Measurements from ENCODE around the gene COMTD1.

The COMTD1 gene

DNA sequence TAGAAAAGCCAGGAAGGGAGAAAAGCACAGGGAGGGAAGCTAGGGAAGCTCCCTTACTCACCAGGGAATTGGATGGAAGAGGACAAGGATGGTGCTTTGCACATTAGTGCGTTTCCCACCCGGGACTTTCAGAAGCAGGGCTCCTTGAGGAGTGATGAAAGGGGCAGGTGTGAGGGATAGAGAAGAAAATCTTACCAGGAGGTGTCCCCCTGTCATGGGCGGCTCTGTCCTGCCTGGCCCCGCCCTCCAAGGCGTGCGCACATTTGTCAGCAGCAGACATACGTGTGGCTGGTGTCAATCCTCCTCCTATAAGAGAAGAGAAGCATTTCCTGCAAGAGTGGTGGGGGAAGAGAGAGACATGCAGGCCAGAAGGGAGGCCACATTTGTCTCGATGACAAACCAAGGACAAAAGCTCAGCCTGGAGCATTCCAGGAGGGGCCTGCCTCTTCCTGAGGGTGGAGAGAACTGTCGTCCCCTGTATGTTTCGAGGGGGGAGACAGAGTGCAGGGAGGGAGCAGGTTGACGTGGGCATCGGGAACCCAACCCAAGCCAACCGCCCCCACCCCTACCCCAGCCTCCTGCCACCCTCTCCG lies 47.4 kb upstream of the COMTD1 start:
- POLR2A ChIA-PET = interaction anchor here (0.5 to 1.2 kb wide), 2 partner anchors 12 to 229 kb away, joined by 3 to 6 read pairs; no protein-coding TSS in a partner anchor
- Histone ChIP-seq H3K9me3 (ENCODE audit: control insufficient read depth, insufficient read depth, low read depth, low read length) (no peaks in the 10 kb centered on the region), H3K4me1 (ENCODE audit: control insufficient read depth, insufficient read depth, low read length) (no peaks in the 10 kb centered on the region; the same call in none of the 2 replicates), H3K27ac (ENCODE audit: extremely low read depth, low read depth, low read length) (peak overlapping the region; percentile 46), H3K36me3 (ENCODE audit: control insufficient read depth in 2 of 2, insufficient read depth in 1 of 2, low read length in 2 of 2) (no peaks in the 10 kb centered on the region), H3K4me3 (ENCODE audit: low read depth, low read length) (no peak overlapping the region)
- TF ChIP-seq ZNF843 (tag by site-specific recombination; IDR thresholded peaks at IDR 0.05) (no peak), ZNF707 (tag by site-specific recombination; IDR thresholded peaks at IDR 0.05) (no peak), ZFHX2 (tag by site-specific recombination; conservative IDR thresholded peaks at IDR 0.05) (0 out of 2 replicates have a peak, but pooled peaks have one; percentile 39), ZNF596 (tag by site-specific recombination; IDR thresholded peaks at IDR 0.05) (no peak), ZNF658 (tag by site-specific recombination; IDR thresholded peaks at IDR 0.05) (no peak)
- CTCF ChIA-PET = interaction anchor here (0.7 to 0.8 kb wide), 2 partner anchors 11 to 71 kb away, joined by 3 to 4 read pairs; no protein-coding TSS in a partner anchor

DNA sequence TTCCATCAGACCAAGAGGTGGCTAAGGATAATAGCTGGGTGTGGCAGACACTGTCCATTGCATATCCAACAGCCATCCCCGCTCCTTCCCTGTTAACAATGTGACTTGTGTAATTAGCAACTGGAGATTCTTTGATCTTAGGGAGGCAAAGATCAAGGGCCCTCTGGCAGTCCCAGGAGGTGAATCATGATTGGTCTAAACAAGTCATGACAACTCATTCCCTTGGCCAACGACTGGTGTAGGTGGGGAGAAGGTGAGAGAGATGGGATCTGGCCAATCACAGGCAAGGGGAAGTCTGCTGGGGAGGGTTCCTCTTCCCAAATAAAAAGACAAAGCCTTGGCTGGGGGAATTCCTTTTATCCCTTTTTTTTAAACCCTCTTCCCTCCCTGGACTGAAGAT lies 46.2 kb upstream of the COMTD1 start:
- Histone ChIP-seq H3K36me3 (ENCODE audit: control insufficient read depth in 2 of 2, insufficient read depth in 1 of 2, low read length in 2 of 2) (no peaks in the 10 kb centered on the region), H3K4me3 (ENCODE audit: low read depth, low read length) (no peak overlapping the region), H3K4me1 (ENCODE audit: control insufficient read depth, insufficient read depth, low read length) (no peaks in the 10 kb centered on the region; the same call in none of the 2 replicates), H3K9me3 (ENCODE audit: control insufficient read depth, insufficient read depth, low read depth, low read length) (no peaks in the 10 kb centered on the region), H3K27ac (ENCODE audit: extremely low read depth, low read depth, low read length) (no peak overlapping the region)
- TF ChIP-seq TCF7L2 (IDR thresholded peaks at IDR 0.05; ENCODE audit: borderline replicate concordance, low read depth, low read length) = no peak
- TF ChIP-seq, protein P1, sequence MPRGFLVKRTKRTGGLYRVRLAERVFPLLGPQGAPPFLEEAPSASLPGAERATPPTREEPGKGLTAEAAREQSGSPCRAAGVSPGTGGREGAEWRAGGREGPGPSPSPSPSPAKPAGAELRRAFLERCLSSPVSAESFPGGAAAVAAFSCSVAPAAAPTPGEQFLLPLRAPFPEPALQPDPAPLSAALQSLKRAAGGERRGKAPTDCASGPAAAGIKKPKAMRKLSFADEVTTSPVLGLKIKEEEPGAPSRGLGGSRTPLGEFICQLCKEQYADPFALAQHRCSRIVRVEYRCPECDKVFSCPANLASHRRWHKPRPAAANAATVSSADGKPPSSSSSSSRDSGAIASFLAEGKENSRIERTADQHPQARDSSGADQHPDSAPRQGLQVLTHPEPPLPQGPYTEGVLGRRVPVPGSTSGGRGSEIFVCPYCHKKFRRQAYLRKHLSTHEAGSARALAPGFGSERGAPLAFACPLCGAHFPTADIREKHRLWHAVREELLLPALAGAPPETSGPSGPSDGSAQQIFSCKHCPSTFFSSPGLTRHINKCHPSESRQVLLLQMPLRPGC (tag by site-specific recombination; IDR thresholded peaks at IDR 0.05) = no peak
- TF ChIP-seq ZNF391 (tag by site-specific recombination; IDR thresholded peaks at IDR 0.05; ENCODE audit: borderline replicate concordance, low read depth) = no peak
- TF ChIP-seq KLF7 (tag by site-specific recombination; IDR thresholded peaks at IDR 0.05; ENCODE audit: borderline replicate concordance) = no peak
- no peak for TF ChIP-seq SETDB1 (IDR thresholded peaks at IDR 0.05; ENCODE audit: insufficient read length, low read length)
- TF ChIP-seq ZNF555 (tag by site-specific recombination; conservative IDR thresholded peaks at IDR 0.05) = no peak
- TF ChIP-seq ZNF426 (tag by site-specific recombination; IDR thresholded peaks at IDR 0.05) = no peak
- TF ChIP-seq ZNF624 (tag by site-specific recombination; IDR thresholded peaks at IDR 0.05) = no peak
- TF ChIP-seq ZNF596 (tag by site-specific recombination; IDR thresholded peaks at IDR 0.05) = no peak
- no peak for TF ChIP-seq SP7 (tag by site-specific recombination; IDR thresholded peaks at IDR 0.05)
- TF ChIP-seq ZNF302 (tag by site-specific recombination; IDR thresholded peaks at IDR 0.05; ENCODE audit: low read depth) = no peak
- TF ChIP-seq SALL2 (tag by site-specific recombination; IDR thresholded peaks at IDR 0.05; ENCODE audit: borderline replicate concordance) = no peak
- no peak for TF ChIP-seq ZNF530 (tag by site-specific recombination; IDR thresholded peaks at IDR 0.05; ENCODE audit: low read depth)
- TF ChIP-seq ZNF629 (tag by site-specific recombination; IDR thresholded peaks at IDR 0.05) = no peak
- POLR2A ChIA-PET = no interaction called here
- CTCF ChIA-PET = interaction anchor here (0.8 kb wide), 1 partner anchor 15 kb away, joined by 3 read pairs; no protein-coding TSS in a partner anchor

DNA sequence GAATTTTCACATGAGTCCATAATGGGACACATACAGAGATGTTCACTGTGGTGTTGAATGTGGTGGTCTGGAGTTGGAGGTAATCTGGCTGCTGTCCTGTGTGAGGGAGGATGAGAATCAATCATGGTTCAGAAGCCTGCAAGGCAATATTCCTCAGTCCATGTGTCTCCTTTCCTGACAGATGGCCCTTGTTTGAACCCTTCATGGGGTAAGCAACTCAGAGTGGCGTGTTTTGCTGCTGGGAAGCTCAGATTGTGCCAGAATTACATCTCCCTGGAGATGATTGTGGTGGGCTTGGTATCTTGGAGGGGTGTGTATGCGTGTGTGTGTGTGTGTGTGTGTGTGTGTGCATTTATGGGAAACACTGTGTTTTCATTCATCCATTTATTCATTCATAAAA lies 44.5 kb upstream of the COMTD1 start:
- no peak overlapping the region for H3K4me3 ChIP-seq (ENCODE audit: low read depth, low read length)
- H3K9me3 ChIP-seq (ENCODE audit: control insufficient read depth, insufficient read depth, low read depth, low read length) = no peaks in the 10 kb centered on the region
- H3K27ac ChIP-seq (ENCODE audit: extremely low read depth, low read depth, low read length) = no peak overlapping the region
- TF ChIP-seq, protein P2, sequence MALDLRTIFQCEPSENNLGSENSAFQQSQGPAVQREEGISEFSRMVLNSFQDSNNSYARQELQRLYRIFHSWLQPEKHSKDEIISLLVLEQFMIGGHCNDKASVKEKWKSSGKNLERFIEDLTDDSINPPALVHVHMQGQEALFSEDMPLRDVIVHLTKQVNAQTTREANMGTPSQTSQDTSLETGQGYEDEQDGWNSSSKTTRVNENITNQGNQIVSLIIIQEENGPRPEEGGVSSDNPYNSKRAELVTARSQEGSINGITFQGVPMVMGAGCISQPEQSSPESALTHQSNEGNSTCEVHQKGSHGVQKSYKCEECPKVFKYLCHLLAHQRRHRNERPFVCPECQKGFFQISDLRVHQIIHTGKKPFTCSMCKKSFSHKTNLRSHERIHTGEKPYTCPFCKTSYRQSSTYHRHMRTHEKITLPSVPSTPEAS (tag by site-specific recombination; IDR thresholded peaks at IDR 0.05) = peak; percentile 57; the same call in 1 of the 2 replicates
- TF ChIP-seq, protein P3, sequence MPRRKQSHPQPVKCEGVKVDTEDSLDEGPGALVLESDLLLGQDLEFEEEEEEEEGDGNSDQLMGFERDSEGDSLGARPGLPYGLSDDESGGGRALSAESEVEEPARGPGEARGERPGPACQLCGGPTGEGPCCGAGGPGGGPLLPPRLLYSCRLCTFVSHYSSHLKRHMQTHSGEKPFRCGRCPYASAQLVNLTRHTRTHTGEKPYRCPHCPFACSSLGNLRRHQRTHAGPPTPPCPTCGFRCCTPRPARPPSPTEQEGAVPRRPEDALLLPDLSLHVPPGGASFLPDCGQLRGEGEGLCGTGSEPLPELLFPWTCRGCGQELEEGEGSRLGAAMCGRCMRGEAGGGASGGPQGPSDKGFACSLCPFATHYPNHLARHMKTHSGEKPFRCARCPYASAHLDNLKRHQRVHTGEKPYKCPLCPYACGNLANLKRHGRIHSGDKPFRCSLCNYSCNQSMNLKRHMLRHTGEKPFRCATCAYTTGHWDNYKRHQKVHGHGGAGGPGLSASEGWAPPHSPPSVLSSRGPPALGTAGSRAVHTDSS (tag by site-specific recombination; IDR thresholded peaks at IDR 0.05) = no peak
- ChIA-PET POLR2A (no interaction called here), CTCF (no interaction called here)
- no peaks in the 10 kb centered on the region for H3K36me3 ChIP-seq (ENCODE audit: control insufficient read depth in 2 of 2, insufficient read depth in 1 of 2, low read length in 2 of 2)
- no peaks in the 10 kb centered on the region; the same call in none of the 2 replicates for H3K4me1 ChIP-seq (ENCODE audit: control insufficient read depth, insufficient read depth, low read length)

Measured in HEK293 (cell line).